H1 (cell line): ENCODE measurements around the gene MECP2. TPM values are rescaled to one million over a fixed set of nuclear protein-coding genes. Genes with fewer than 3 reads are reported as not detected.

Source experiments
- JUN ChIP-seq: IDR thresholded peaks from 2 replicates; pipeline ENCODE4 v1.6.1; 2011; ENCODE audit warnings: low read depth, mild to moderate bottlenecking, improper control_type of control experiment, low read length
- RXRA ChIP-seq: IDR thresholded peaks from 2 replicates; pipeline ENCODE4 v1.6.1; 2011; ENCODE audit warnings: low read depth, mild to moderate bottlenecking, low read length, moderate library complexity; ENCODE audit not compliant: insufficient read depth
- SIRT6 ChIP-seq: IDR thresholded peaks from one replicate; pipeline ENCODE4 v1.7.1; 2012; ENCODE audit warnings: low read length, inconsistent platforms
- polyA plus RNA-seq, 7 experiments: library from polyadenylated mRNA; depleted of rRNA in 3 of 7; stranded (reverse) in 5 of 7; unstranded in 2 of 7; fragments of >200 nt in 5 of 7; fragments of 200-250 nt in 2 of 7; gene quantifications; 1 replicate in 5 of 7; 2 replicates in 1 of 7; 4 replicates in 1 of 7; pipeline versions ENCODE4 v1.2.1 to v1.2.3, GENCODE V29; 2011 to 2013; ENCODE audit warnings: missing spikeins in 2 of 7, mixed read lengths in 2 of 7
- total RNA-seq: library from RNA; stranded (reverse); fragmentation: NEBNext Ultra II Directional; extraction: Animal tissue kit (Norgen Biotek cat#: 25700); gene quantifications from 2 replicates; pipeline ENCODE4 v1.2.1, GENCODE V29; 2021

The MECP2 gene
- total and polyA plus RNA-seq, 2 of the 8 experiments (the other 6 are each of a cell fraction or from before 2014, with no cell fraction given) = 5.0 to 32.4 TPM

- no peak for TF ChIP-seq SIRT6
- no peak for TF ChIP-seq RXRA
- TF ChIP-seq JUN = no peak
Observed at GRCh38 chrX:153983321-153983801, 114.2 kb downstream of the MECP2 start (continued).
